Right atrium auricular region (tissue), 2 donors: ENCODE results near the gene ITGBL1. TPM values are rescaled to one million over a fixed set of nuclear protein-coding genes. Genes with fewer than 3 reads are reported as not detected.

Experiments used
- DNase-seq: peaks from one replicate; pipeline ENCODE4 v3.0.0-alpha.2; 2019; ENCODE audit warnings: low spot score
- H3K27ac ChIP-seq, 2 donors: fragments of 200-600 bp; sonication (generic); 1 replicate in 1 of 2; 2 replicates in 1 of 2; pipeline ENCODE4 v1.5.1; 2016 to 2019
- H3K27me3 ChIP-seq, 2 donors: fragments of 200-600 bp; sonication (generic); one replicate each; pipeline versions ENCODE4 v1.5.1 to v1.6.0; 2017 to 2019
- H3K36me3 ChIP-seq: fragments of 200-600 bp; sonication (generic); one replicate; pipeline ENCODE4 v1.5.1; 2016
- H3K4me1 ChIP-seq, 2 donors: fragments of 200-600 bp; sonication (generic); one replicate each; pipeline versions ENCODE4 v1.5.1 to v1.6.0; 2017 to 2019
- H3K4me3 ChIP-seq, 2 donors: fragments of 200-600 bp; sonication (generic); 1 replicate in 1 of 2; 2 replicates in 1 of 2; pipeline ENCODE4 v1.5.1; 2017 to 2019; ENCODE audit warnings: mild to moderate bottlenecking in 1 of 2, moderate library complexity in 1 of 2
- H3K9me3 ChIP-seq, 2 donors: fragments of 200-600 bp; sonication (generic); one replicate each; pipeline ENCODE4 v1.5.1; 2019
- total RNA-seq, 2 donors: library from RNA; depleted of rRNA; stranded (reverse); fragments of >200 nt; gene quantifications; one replicate each; pipeline ENCODE4 v1.1.0, GENCODE V29; 2016
- TF ChIP-seq, protein P1 (sequence below), 2 donors: fragments of 200-600 bp; sonication (generic); IDR thresholded peaks; one replicate each; pipeline ENCODE4 v1.5.1; 2019; ENCODE audit warnings: antibody characterized with exemption in 2 of 2

ITGBL1 gene
- total RNA-seq, 2 donors from 2014 or later: 2.4 to 5.4 TPM

DNA sequence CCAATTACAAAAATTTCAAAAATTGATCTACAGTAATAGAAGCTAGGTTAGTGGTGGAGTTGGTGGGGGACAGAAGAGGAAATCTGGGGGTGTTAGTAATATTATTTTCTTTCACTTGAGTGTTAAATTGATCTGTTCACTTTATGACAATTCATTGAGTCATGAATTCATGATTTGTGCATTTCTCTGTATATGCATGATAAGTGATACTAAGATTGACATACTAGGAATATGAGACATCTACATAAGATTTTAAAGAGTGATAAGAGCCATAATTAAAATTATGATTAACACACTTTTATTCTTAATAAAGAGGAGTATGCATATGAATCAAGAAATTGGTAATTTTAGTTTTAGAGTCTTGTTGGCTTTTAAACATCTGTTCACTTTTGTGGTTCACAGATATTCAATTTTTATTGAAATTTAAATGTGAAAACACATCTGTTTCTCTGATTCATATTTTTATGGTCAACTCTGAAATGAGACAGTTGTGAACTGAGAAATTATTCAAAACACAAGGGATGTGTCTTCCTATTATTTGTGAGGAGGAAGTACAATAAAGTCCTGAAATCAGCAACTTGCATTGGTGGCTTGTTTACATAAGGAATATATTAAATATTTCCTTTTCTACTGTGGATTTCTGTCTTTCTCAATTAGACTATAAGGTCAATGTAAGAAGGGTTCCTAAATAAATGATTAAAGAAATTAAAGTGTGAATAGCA lies 196.5 kb downstream of the ITGBL1 start:
- Histone ChIP-seq H3K36me3 (no peaks in the 10 kb centered on the region), H3K4me3 (no peak overlapping the region), H3K27ac (no peak overlapping the region), H3K27me3 (no peaks in the 10 kb centered on the region), H3K9me3 (no peaks in the 10 kb centered on the region), H3K4me1 (no peaks in the 10 kb centered on the region)
- DNase-seq: no peak
- TF ChIP-seq, protein P1, sequence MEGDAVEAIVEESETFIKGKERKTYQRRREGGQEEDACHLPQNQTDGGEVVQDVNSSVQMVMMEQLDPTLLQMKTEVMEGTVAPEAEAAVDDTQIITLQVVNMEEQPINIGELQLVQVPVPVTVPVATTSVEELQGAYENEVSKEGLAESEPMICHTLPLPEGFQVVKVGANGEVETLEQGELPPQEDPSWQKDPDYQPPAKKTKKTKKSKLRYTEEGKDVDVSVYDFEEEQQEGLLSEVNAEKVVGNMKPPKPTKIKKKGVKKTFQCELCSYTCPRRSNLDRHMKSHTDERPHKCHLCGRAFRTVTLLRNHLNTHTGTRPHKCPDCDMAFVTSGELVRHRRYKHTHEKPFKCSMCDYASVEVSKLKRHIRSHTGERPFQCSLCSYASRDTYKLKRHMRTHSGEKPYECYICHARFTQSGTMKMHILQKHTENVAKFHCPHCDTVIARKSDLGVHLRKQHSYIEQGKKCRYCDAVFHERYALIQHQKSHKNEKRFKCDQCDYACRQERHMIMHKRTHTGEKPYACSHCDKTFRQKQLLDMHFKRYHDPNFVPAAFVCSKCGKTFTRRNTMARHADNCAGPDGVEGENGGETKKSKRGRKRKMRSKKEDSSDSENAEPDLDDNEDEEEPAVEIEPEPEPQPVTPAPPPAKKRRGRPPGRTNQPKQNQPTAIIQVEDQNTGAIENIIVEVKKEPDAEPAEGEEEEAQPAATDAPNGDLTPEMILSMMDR (IDR thresholded peaks at IDR 0.05): no peak

DNA sequence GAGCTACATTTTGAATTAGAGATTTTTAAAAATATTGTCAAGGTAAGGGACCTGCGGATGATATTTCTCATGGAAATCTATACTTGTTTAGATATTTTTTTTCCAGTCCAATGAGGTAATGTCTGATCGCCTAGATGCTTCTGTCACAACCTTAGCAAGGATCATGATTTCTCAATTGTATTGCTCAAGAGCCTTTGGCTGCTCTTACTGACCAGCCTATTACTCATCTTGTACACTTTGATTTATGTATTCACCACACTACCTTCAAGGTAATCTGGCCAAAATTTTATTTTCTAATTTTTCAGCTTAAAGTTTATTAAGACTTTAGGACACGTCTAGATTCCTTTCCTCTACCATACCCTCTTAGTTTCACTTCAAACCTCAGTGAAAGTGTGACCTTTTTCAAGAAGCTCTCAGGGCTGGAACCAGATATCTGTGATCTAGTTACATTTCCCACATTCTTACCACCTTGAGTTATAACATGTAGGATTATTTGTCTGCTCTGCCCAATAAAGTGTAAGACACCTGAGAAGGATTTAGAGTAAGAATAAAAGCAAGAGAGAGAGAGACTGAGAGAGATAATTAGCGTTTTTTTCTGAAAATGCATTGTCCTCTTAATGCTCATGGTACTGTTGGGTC lies 197.1 kb downstream of the ITGBL1 start:
- H3K27ac ChIP-seq: no peak overlapping the region
- no peaks in the 10 kb centered on the region for H3K36me3 ChIP-seq
- no peaks in the 10 kb centered on the region for H3K27me3 ChIP-seq
- no peaks in the 10 kb centered on the region for H3K9me3 ChIP-seq
- no peak overlapping the region for H3K4me3 ChIP-seq
- TF ChIP-seq, protein P1 (IDR thresholded peaks at IDR 0.05): no peak
- no peaks in the 10 kb centered on the region for H3K4me1 ChIP-seq
- DNase-seq: no peak

DNA sequence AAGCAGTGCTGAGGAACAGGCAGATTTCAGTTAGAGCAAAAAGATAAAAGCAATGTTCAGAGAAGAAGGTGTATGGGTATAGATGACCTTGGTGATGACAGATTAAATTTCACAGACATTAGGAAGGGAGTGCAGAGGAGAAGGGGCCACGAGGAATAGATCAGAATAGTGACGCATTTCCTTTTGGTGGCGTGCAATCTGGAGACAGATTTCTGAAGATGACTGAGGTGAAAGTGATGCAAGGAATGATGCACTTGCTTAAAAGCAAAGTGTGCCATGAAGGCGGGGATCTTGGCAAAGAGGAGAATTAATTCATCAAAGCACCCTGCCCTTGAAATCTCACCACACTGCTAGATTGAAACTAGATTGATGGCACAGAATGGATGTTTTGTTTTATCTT lies 202.4 kb downstream of the ITGBL1 start:
- H3K9me3 ChIP-seq: no peaks in the 10 kb centered on the region
- no peak overlapping the region for H3K27ac ChIP-seq
- no peaks in the 10 kb centered on the region for H3K4me1 ChIP-seq
- H3K4me3 ChIP-seq: no peak overlapping the region
- no peaks in the 10 kb centered on the region for H3K27me3 ChIP-seq
- H3K36me3 ChIP-seq: no peaks in the 10 kb centered on the region
- no peak for DNase-seq
- TF ChIP-seq, protein P1 (IDR thresholded peaks at IDR 0.05): no peak

DNA sequence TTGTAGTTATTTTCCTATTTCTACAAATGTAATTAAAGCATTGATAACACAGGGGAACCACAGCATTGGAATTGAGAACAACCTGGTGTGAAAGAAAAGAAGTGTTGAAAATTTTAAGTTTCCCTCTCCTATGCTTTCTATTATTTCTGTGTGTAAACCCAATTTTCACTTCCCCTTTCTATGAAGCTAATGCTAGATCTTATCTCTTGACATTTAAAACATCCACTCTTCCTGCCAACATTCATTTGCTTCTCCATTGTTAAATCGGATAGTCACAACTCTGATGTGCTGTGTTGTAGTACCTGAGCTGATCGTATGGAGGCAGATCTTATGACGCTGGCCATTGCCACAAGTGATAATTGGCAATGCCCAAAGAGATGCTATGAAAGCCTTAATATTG lies 203.0 kb downstream of the ITGBL1 start:
- H3K4me1 ChIP-seq: no peaks in the 10 kb centered on the region
- no peak overlapping the region for H3K4me3 ChIP-seq
- no peak for DNase-seq
- no peaks in the 10 kb centered on the region for H3K9me3 ChIP-seq
- H3K36me3 ChIP-seq: no peaks in the 10 kb centered on the region
- no peak overlapping the region for H3K27ac ChIP-seq
- TF ChIP-seq, protein P1 (IDR thresholded peaks at IDR 0.05): no peak
- H3K27me3 ChIP-seq: no peaks in the 10 kb centered on the region

DNA sequence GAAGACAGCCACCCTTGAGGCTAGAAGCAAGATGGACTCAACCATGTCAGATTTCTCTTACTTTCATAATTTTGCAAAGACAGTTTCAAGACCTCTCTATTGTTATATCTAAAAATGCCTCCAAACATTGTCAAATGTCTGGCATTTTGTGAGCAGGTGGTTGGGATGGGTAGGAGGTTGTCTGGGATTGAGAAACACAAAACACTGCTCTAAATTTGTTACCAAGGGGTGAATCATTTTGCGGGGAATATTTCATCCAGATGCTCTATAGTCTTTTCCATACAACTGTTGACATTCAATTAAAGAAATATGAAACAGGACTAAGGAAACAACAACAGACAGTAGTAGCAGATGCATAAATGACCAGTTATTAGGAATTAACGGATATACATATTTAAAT lies 208.2 kb downstream of the ITGBL1 start:
- H3K4me1 ChIP-seq: no peaks in the 10 kb centered on the region
- no peak for DNase-seq
- TF ChIP-seq, protein P1 (IDR thresholded peaks at IDR 0.05): no peak
- H3K9me3 ChIP-seq: no peaks in the 10 kb centered on the region
- H3K36me3 ChIP-seq: no peaks in the 10 kb centered on the region
- H3K27ac ChIP-seq: no peak overlapping the region
- H3K27me3 ChIP-seq: no peaks in the 10 kb centered on the region
- H3K4me3 ChIP-seq: no peak overlapping the region
